Measurements from ENCODE around the gene RHOG. TPM values are rescaled to one million over a fixed set of nuclear protein-coding genes. Genes with fewer than 3 reads are reported as not detected.
"Not testable (repeated sequence)": the region's sequence is repeated elsewhere in the genome, so short reads cannot be mapped to it uniquely, and the experiment has no call there.

The RHOG gene
- total and polyA plus RNA-seq, 8 donors: 5.9 to 101 (median 34.0) TPM

- 31 to 52% (median 45%) methylated on average over 1 of the region's 1 CpG for WGBS, 5 donors
- DNase-seq: peak in 1 of 2 donors; percentile 51
- Histone ChIP-seq H3K4me1 (peaks cover 68 to 92% (median 82%) of the 10 kb centered on the region in 4 donors), H3K27me3 (no peaks in the 10 kb centered on the region), H3K36me3 (no peaks in the 10 kb centered on the region), H3K9me3 (no peaks in the 10 kb centered on the region), H3K27ac (peak overlapping the region in 1 of 5 donors; percentile 25), H3K4me3 (no peak overlapping the region)
- TF ChIP-seq EP300 (IDR thresholded peaks at IDR 0.05) (no peak), CTCF (IDR thresholded peaks at IDR 0.05) (no peak)
- intact Hi-C loops (cut with DNase I; ENCODE audit: low total_unique reads): no loop called here
Measured at GRCh38 chr11:3861683-3862082, 20.9 kb upstream of the RHOG start.

- H3K9me3 ChIP-seq; H3K36me3 ChIP-seq; intact Hi-C loops (cut with DNase I; ENCODE audit: low total_unique reads); H3K27me3 ChIP-seq; H3K4me3 ChIP-seq: not testable (repeated sequence)
- peak overlapping the region in 4 of 5 donors; percentile 1 to 99 (median 22) for H3K27ac ChIP-seq
- peak; percentile 44 to 60 for DNase-seq
- TF ChIP-seq POLR2AphosphoS5 (IDR thresholded peaks at IDR 0.05): peak in 1 of 3 donors; percentile 17
- H3K4me1 ChIP-seq: peaks cover 64 to 92% (median 79%) of the 10 kb centered on the region in 4 donors
- 68 to 78% (median 69%) methylated on average over 4 of the region's 4 CpGs for WGBS, 5 donors
Measured at GRCh38 chr11:3860898-3861393, 20.2 kb upstream of the RHOG start.

- DNase-seq: no peak
- WGBS, 5 donors: 73 to 90% (median 88%) methylated on average over 2 of the region's 2 CpGs
- Histone ChIP-seq H3K4me3 (no peak overlapping the region), H3K27ac (peak overlapping the region in 3 of 5 donors; percentile 1 to 99 (median 13)), H3K4me1 (peaks cover 59 to 86% (median 74%) of the 10 kb centered on the region in 4 donors), H3K27me3 (no peaks in the 10 kb centered on the region), H3K36me3 (no peaks in the 10 kb centered on the region), H3K9me3 (no peaks in the 10 kb centered on the region)
- intact Hi-C loops (cut with DNase I; ENCODE audit: low total_unique reads): no loop called here
- TF ChIP-seq POLR2A (IDR thresholded peaks at IDR 0.05) (no peak), CTCF (IDR thresholded peaks at IDR 0.05) (no peak), POLR2AphosphoS5 (IDR thresholded peaks at IDR 0.05) (no peak), EP300 (IDR thresholded peaks at IDR 0.05) (no peak)
Measured at GRCh38 chr11:3860375-3860774, 19.6 kb upstream of the RHOG start.

GRCh38 chr11:3859373-3859881, 18.7 kb upstream of the RHOG start:
- intact Hi-C loops (cut with DNase I; ENCODE audit: low total_unique reads): no loop called here

More at GRCh38 chr11:3859373-3859881, 18.7 kb upstream of the RHOG start:
- Histone ChIP-seq H3K36me3 (no peaks in the 10 kb centered on the region), H3K9me3 (no peaks in the 10 kb centered on the region), H3K4me3 (peak overlapping the region in 3 of 4 donors; percentile 14 to 39 (median 17)), H3K27me3 (no peaks in the 10 kb centered on the region), H3K4me1 (peaks cover 52 to 81% (median 71%) of the 10 kb centered on the region in 4 donors), H3K27ac (peak overlapping the region; percentile 39 to 99 (median 60))
- peak; percentile 70 to 73 for DNase-seq
- 26 to 57% (median 46%) methylated on average over 4 of the region's 4 CpGs for WGBS, 5 donors
- no peak for TF ChIP-seq CTCF (IDR thresholded peaks at IDR 0.05)
- no peak for TF ChIP-seq EP300 (IDR thresholded peaks at IDR 0.05)
- TF ChIP-seq POLR2AphosphoS5 (IDR thresholded peaks at IDR 0.05): no peak
- TF ChIP-seq POLR2A (IDR thresholded peaks at IDR 0.05): no peak

Data from stomach (tissue), 9 donors.